ENCODE measurements around the gene STEAP2.

The STEAP2 gene

GRCh38 chr7:90192876-90193750 is 18.4 kb upstream of the STEAP2 start:
- no peak for DNase-seq (ENCODE audit: low read depth in 2 of 3, low spot score in 2 of 3)

GRCh38 chr7:90194911-90195809 is 16.4 kb upstream of the STEAP2 start:
- no peak for DNase-seq (ENCODE audit: low read depth in 2 of 3, low spot score in 2 of 3)

DNA sequence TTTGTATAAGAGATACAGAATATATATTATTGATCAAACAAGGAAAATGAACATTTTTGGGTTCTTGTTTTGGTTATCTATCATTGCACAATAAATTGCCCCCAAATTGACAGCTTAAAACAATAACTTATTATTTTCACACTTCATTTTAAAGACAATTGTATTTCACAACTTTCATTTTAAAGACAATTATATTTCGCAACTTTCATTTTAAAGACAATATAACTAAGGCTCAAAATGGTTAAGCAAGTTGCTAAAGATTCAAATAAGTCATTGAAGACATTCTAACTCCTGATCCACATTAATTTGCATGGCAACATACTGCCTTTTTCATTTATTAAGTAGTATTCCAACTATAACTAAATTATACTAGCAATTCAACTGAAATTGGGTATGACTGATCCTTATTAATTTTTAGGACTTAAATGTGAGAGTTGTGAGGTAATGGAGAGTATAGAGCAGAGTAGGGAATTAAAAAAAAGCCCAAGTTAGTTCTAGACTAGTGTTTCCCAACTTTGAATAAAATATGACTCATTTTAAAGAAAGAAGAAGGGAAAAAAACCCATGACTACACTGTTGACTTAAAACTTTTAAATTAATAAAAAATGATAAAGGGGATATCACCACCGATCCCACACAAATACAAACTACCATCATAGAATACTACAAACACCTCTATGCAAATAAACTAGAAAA is 9.9 kb upstream of the STEAP2 start:
- DNase-seq (ENCODE audit: low read depth in 2 of 3, low spot score in 2 of 3): no peak

GRCh38 chr7:90207956-90208355 is 3.6 kb upstream of the STEAP2 start:
- DNase-seq (ENCODE audit: low read depth in 2 of 3, low spot score in 2 of 3): no peak

DNA sequence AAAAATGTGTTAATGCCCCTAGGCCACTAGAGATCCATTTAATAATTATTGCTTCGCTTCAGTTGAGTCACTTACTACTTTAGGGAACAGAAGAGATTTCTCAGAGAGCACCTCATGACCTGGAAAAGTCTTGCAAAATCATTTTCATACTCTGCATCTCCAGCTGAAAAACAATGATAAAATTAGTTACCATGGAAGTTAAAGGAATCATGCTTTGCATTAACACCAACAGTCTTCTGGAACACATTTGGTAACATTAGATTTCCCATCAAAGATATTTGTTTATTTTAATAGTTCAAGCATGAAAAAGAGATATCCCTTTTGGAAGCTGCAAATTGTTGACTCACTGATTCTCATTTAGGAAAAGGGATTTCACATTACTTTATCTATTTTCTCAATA is 1.8 kb upstream of the STEAP2 start:
- DNase-seq (ENCODE audit: low read depth in 2 of 3, low spot score in 2 of 3): no peak

DNA sequence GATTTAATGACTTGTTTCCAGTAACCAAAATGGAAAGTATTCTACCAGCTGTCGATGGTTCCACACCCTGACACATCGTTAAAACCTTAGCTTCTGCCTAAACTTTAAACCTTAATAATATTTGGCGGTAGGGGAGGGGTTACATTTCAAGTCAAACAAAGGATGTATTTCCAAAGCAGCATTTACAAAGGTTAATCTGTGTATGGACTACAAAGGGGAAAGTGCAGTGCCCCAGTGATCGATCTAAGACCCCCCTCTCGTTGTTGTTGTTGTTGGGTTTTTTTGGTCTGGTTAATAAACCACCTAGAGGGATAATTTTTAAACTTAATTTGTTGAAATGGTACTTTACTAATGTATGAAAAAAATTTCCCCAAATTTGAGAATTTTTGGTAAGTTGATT is 1.1 kb upstream of the STEAP2 start:
- DNase-seq (ENCODE audit: low read depth in 2 of 3, low spot score in 2 of 3): no peak

GRCh38 chr7:90210981-90211380 is 559 bp upstream of the STEAP2 start:
- DNase-seq (ENCODE audit: low read depth in 2 of 3, low spot score in 2 of 3): no peak

DNA sequence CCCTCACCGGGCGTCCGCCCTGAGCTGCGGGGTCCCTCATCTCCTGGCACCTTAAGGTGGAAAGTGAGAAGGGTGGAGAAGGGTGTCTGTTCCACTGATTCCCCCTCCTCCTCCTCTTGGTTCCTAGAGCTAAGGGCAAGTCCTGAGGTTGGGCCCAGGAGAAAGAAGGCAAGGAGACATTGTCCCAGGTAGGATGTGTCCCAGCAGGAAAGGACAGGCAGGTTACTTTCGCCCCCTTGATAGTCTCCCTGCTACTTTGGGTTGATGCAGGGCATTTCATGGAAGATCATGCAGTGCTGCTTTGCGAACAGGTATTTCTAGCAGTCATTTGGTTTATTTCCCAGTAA is 582 bp downstream of the STEAP2 start:
- no peak for DNase-seq (ENCODE audit: low read depth in 2 of 3, low spot score in 2 of 3)

DNA sequence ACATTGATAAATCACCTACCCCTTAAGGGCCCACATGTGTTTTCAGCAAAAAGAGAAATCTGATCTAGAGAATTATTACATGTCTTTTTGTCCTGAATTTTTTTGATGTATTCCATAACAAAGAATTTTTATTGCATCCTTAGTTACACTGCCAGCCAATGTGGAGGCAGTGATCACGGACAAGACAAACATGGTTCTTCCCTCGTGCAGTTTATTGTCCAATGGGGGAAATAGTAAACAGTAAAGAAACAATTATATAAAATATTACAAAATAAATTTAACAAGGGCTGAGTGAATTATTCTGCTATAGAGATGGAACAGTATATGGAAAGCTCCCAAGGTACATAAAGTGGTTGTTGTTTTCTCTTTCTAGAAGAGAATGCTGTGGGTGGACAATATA is 2.0 kb downstream of the STEAP2 start:
- DNase-seq (ENCODE audit: low read depth in 2 of 3, low spot score in 2 of 3): no peak

- no peak for DNase-seq (ENCODE audit: low read depth in 2 of 3, low spot score in 2 of 3)
Measured at GRCh38 chr7:90216080-90216674, 4.6 kb downstream of the STEAP2 start.

- DNase-seq (ENCODE audit: low read depth in 2 of 3, low spot score in 2 of 3): no peak
Measured at GRCh38 chr7:90216771-90217170, 5.2 kb downstream of the STEAP2 start.

DNA sequence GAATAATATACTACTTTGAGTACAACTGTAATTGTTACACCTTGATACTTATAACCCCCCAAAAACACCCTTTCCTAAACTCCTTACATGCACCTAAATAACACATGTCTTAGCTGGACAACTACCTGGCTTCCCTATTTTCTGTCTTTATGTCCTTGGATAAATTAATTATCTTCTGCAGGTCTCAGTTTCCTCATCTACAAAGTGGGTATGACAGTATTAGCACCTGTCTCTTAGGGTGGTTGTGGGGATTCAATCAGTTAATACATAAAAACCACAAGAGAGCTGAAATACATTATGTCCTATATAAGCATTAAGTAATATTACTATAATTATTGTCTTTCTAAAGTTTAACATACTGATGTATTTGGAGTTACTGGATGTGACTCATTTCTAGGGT is 10.8 kb downstream of the STEAP2 start:
- DNase-seq (ENCODE audit: low read depth in 2 of 3, low spot score in 2 of 3): no peak

DNA sequence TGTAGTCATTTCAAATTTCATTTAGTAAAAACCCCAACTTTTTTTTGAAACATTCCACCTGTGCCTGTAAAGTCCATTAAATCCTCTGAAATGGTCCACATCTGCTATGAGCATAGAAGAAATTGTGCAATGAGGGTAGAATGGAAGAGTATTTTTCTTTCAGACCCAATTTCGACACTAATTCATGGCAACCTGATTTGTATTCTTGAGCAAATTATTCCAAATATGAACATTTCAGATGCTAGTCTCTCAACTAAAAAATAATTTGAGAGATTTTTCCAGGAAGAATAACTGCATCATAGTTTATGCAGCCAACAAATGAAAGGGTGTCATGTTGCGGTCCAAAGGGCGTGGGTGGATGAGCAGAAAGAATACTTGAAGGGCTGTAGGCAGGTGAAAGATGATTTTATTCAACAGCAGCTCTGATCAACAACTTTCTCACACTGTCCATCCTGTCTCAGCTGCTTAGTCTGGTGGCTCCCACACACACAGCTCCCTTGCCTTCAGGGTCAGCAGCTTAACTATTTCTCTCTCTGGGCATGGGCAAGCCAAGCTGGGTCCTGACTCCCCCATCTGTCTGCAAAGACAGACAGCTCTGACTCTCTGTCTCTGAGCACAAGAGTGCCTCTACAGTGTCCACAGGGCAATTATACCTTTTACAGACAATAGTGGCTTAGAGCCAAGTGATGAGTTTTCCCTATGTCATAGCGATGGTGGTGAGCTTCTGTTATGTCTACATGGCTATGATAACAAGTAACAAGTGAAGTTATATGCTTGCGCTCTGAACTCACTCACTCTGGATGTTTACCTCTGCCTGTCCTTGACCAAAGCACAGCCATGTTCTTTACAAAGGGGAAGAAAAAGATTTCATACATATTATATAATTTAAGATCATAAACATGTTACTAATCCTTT is 11.5 kb downstream of the STEAP2 start:
- no peak for DNase-seq (ENCODE audit: low read depth in 2 of 3, low spot score in 2 of 3)

DNA sequence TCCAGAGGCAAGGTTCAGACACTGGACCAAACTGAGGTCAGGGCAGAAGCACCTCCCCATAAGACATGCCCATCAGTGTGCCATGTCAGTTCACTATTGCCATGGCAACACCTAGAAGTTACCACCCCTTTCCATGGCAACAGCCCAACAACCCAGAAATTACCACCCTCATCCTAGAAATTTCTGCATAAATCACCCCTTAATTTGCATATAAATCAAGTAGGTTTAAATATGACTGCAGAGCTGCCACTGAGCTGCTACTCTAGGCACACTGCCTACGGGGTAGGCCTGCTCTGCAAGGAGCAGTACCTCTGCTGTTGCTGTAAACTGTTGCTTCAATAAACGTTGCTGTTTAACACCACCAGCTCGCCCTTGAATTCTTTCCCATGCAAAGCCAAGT is 12.7 kb downstream of the STEAP2 start:
- DNase-seq (ENCODE audit: low read depth in 2 of 3, low spot score in 2 of 3): no peak

DNA sequence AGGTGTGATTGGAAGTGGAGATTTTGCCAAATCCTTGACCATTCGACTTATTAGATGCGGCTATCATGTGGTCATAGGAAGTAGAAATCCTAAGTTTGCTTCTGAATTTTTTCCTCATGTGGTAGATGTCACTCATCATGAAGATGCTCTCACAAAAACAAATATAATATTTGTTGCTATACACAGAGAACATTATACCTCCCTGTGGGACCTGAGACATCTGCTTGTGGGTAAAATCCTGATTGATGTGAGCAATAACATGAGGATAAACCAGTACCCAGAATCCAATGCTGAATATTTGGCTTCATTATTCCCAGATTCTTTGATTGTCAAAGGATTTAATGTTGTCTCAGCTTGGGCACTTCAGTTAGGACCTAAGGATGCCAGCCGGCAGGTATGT is 13.6 kb downstream of the STEAP2 start:
- no peak for DNase-seq (ENCODE audit: low read depth in 2 of 3, low spot score in 2 of 3)

- no peak for DNase-seq (ENCODE audit: low read depth in 2 of 3, low spot score in 2 of 3)
Measured at GRCh38 chr7:90225601-90226000, 14.1 kb downstream of the STEAP2 start.

- no peak for DNase-seq (ENCODE audit: low read depth in 2 of 3, low spot score in 2 of 3)
Measured at GRCh38 chr7:90227259-90227658, 15.7 kb downstream of the STEAP2 start.

GRCh38 chr7:90229682-90230081 is 18.1 kb downstream of the STEAP2 start:
- DNase-seq (ENCODE audit: low read depth in 2 of 3, low spot score in 2 of 3): no peak

DNA sequence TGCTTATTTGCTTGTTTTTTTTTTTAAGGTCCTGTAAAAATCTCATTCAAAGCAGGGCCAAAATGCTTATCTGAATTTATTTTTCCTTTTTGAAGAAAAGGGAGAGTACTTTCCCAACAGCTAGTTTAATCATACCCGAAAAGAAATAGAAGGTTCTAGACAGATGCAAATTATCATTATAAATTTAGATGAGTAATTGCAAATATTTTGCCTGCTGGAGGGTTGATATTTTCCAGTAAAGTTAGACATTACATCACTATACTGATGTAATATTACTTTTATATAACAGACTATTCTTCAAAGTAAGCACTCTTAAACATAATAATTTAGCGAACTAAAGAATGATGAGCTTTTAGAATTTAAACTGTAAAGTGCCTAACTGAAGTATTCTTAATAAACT is 19.3 kb downstream of the STEAP2 start:
- DNase-seq (ENCODE audit: low read depth in 2 of 3, low spot score in 2 of 3): no peak

- DNase-seq (ENCODE audit: low read depth in 2 of 3, low spot score in 2 of 3): no peak
Measured at GRCh38 chr7:90231304-90231703, 19.8 kb downstream of the STEAP2 start.

Measured in activated CD8-positive, alpha-beta memory T cell treated with anti-CD3 and anti-CD28 coated beads for 48 hours (primary cell).